ENCODE measurements around the gene NYAP1. TPM values are rescaled to one million over a fixed set of nuclear protein-coding genes. Genes with fewer than 3 reads are reported as not detected.
"Not testable (repeated sequence)": the region's sequence is repeated elsewhere in the genome, so short reads cannot be mapped to it uniquely, and the experiment has no call there.

Gene NYAP1
- total RNA-seq, 1 donor from 2014 or later: 1.2 TPM

- Mint-ChIP-seq H3K9me3 (no peaks in the 10 kb centered on the region), H3K27ac (peak within 1 kb of the TSS; percentile 31)
- peaks cover 8% of the 10 kb centered on the region for H3F3A ChIP-seq (ENCODE audit: low read depth)
These were observed 55.1 kb downstream of the NYAP1 start, which contains the start of gene AGFG2 for GRCh38 chr7:100538654-100539435. AGFG2 (plus strand) TSS chr7:100539203; CDS start chr7:100539347, 144 bp downstream.

GRCh38 chr7:100539436-100540006, 55.8 kb downstream of the NYAP1 start:
- Mint-ChIP-seq H3K27me3 (ENCODE audit: insufficient read depth, low read depth) (peaks cover 3% of the 10 kb centered on the region), H3K27ac (no peak overlapping the region), H3K9me3 (no peaks in the 10 kb centered on the region), H3K4me1 (peaks cover 34% of the 10 kb centered on the region), H3K4me3 (peak overlapping the region; percentile 95), H3K36me3 (no peaks in the 10 kb centered on the region)
- Histone ChIP-seq H2AFZ (replicated peaks) (peak overlapping the region; percentile 69), H4K20me1 (ENCODE audit: low read depth) (peaks cover 13% of the 10 kb centered on the region), H3K4me1 (peaks cover 5% of the 10 kb centered on the region), H3K4me3 (peak overlapping the region; percentile 64), H3K4me2 (peak overlapping the region; percentile 98), H3K9ac (no peak overlapping the region), H3F3A (ENCODE audit: low read depth) (peaks cover 8% of the 10 kb centered on the region), H3K79me2 (ENCODE audit: low read depth) (peaks cover 13% of the 10 kb centered on the region), H3K27me3 (peaks cover 10% of the 10 kb centered on the region), H3K36me3 (no peaks in the 10 kb centered on the region), H3K9me3 (ENCODE audit: low read depth) (no peaks in the 10 kb centered on the region), H3K27ac (no peak overlapping the region)
- TF ChIP-seq EZH2phosphoT487 (IDR thresholded peaks at IDR 0.05): no peak
- no peak for TF ChIP-seq EZH2 (IDR thresholded peaks at IDR 0.05)
- TF ChIP-seq CTCF (IDR thresholded peaks at IDR 0.05): no peak
- DNase-seq (ENCODE audit: low spot score): peak; percentile 51

More at GRCh38 chr7:100538654-100539435, 55.1 kb downstream of the NYAP1 start, which contains the start of gene AGFG2:
- Histone ChIP-seq H3K4me1 (peaks cover 5% of the 10 kb centered on the region), H3K9me3 (ENCODE audit: low read depth) (no peaks in the 10 kb centered on the region), H3K9ac (no peak within 1 kb of the TSS), H3K27me3 (peaks cover 10% of the 10 kb centered on the region), H3K79me2 (ENCODE audit: low read depth) (peaks cover 13% of the 10 kb centered on the region), H4K20me1 (ENCODE audit: low read depth) (peaks cover 13% of the 10 kb centered on the region), H3K4me3 (peak within 1 kb of the TSS; percentile 64), H3K27ac (no peak within 1 kb of the TSS), H3K36me3 (no peaks in the 10 kb centered on the region), H2AFZ (replicated peaks) (peak within 1 kb of the TSS; percentile 69), H3K4me2 (peak within 1 kb of the TSS; percentile 98)
- peaks cover 3% of the 10 kb centered on the region for H3K27me3 Mint-ChIP-seq (ENCODE audit: insufficient read depth, low read depth)
- no peaks in the 10 kb centered on the region for H3K36me3 Mint-ChIP-seq
- peak within 1 kb of the TSS; percentile 95 for H3K4me3 Mint-ChIP-seq
- DNase-seq (ENCODE audit: low spot score): peak; percentile 100
- H3K4me1 Mint-ChIP-seq: peaks cover 32% of the 10 kb centered on the region
- TF ChIP-seq CTCF (IDR thresholded peaks at IDR 0.05): no peak
- TF ChIP-seq EZH2phosphoT487 (IDR thresholded peaks at IDR 0.05): no peak
- no peak for TF ChIP-seq EZH2 (IDR thresholded peaks at IDR 0.05)

GRCh38 chr7:100540073-100540723, 56.5 kb downstream of the NYAP1 start:
- H2AFZ ChIP-seq (replicated peaks): no peak overlapping the region
- Mint-ChIP-seq H3K27me3 (ENCODE audit: insufficient read depth, low read depth) (peaks cover 3% of the 10 kb centered on the region), H3K27ac (no peak overlapping the region), H3K36me3 (no peaks in the 10 kb centered on the region), H3K4me1 (peaks cover 40% of the 10 kb centered on the region), H3K4me3 (peak overlapping the region; percentile 95), H3K9me3 (no peaks in the 10 kb centered on the region)
- H3K4me1 ChIP-seq: peaks cover 5% of the 10 kb centered on the region
- H3K27me3 ChIP-seq: peaks cover 10% of the 10 kb centered on the region
- no peak overlapping the region for H3K9ac ChIP-seq
- H3K4me2 ChIP-seq: peak overlapping the region; percentile 98
- peaks cover 8% of the 10 kb centered on the region for H3F3A ChIP-seq (ENCODE audit: low read depth)
- H4K20me1 ChIP-seq (ENCODE audit: low read depth): peaks cover 15% of the 10 kb centered on the region
- DNase-seq (ENCODE audit: low spot score): no peak
- H3K27ac ChIP-seq: no peak overlapping the region
- peaks cover 13% of the 10 kb centered on the region for H3K79me2 ChIP-seq (ENCODE audit: low read depth)
- TF ChIP-seq EZH2 (IDR thresholded peaks at IDR 0.05): no peak
- no peak for TF ChIP-seq CTCF (IDR thresholded peaks at IDR 0.05)
- TF ChIP-seq EZH2phosphoT487 (IDR thresholded peaks at IDR 0.05): no peak
- peak overlapping the region; percentile 64 for H3K4me3 ChIP-seq
- no peaks in the 10 kb centered on the region for H3K36me3 ChIP-seq
- no peaks in the 10 kb centered on the region for H3K9me3 ChIP-seq (ENCODE audit: low read depth)

- Mint-ChIP-seq H3K4me1 (peaks cover 52% of the 10 kb centered on the region), H3K4me3 (peak overlapping the region; percentile 47)
- H3K9ac ChIP-seq; H3K27ac ChIP-seq; H3F3A ChIP-seq (ENCODE audit: low read depth); H3K27ac Mint-ChIP-seq; H3K4me3 ChIP-seq; H3K9me3 Mint-ChIP-seq; H3K9me3 ChIP-seq (ENCODE audit: low read depth); H3K4me2 ChIP-seq; H3K27me3 Mint-ChIP-seq (ENCODE audit: insufficient read depth, low read depth); H3K36me3 ChIP-seq; H3K36me3 Mint-ChIP-seq; H2AFZ ChIP-seq (replicated peaks); DNase-seq (ENCODE audit: low spot score): not testable (repeated sequence)
- H4K20me1 ChIP-seq (ENCODE audit: low read depth): peaks cover 18% of the 10 kb centered on the region
- peaks cover 10% of the 10 kb centered on the region for H3K27me3 ChIP-seq
- H3K79me2 ChIP-seq (ENCODE audit: low read depth): peaks cover 13% of the 10 kb centered on the region
- peaks cover 15% of the 10 kb centered on the region for H3K4me1 ChIP-seq
These were observed 57.6 kb downstream of the NYAP1 start for GRCh38 chr7:100541309-100541708.
